Hepatocyte (in vitro differentiated cells): ENCODE data around the gene PIWIL4. TPM values are rescaled to one million over a fixed set of nuclear protein-coding genes. Genes with fewer than 3 reads are reported as not detected.

Experiments used
- DNase-seq: peaks from one replicate; pipeline ENCODE4 v3.0.0-alpha.2; 2016; ENCODE audit warnings: low spot score
- H2AFZ ChIP-seq: fragments of 200-600 bp; sonication (generic); 2 replicates; pipeline ENCODE4 v1.6.0; 2016; ENCODE audit warnings: antibody characterized with exemption, mild to moderate bottlenecking
- H3K27ac ChIP-seq: fragments of 200-600 bp; sonication (generic); 2 replicates; pipeline ENCODE4 v1.5.1; 2016; ENCODE audit warnings: mild to moderate bottlenecking
- H3K27me3 ChIP-seq: fragments of 200-600 bp; sonication (generic); 2 replicates; pipeline ENCODE4 v1.6.1; 2016
- H3K36me3 ChIP-seq: fragments of 200-600 bp; sonication (generic); replicated peaks from 2 replicates; pipeline ENCODE4 v1.5.1; 2016; ENCODE audit warnings: low read depth; ENCODE audit not compliant: insufficient read depth
- H3K4me1 ChIP-seq: fragments of 200-600 bp; sonication (generic); 2 replicates; pipeline ENCODE4 v1.5.1; 2016; ENCODE audit warnings: mild to moderate bottlenecking, moderate library complexity; ENCODE audit not compliant: insufficient read depth
- H3K4me2 ChIP-seq: fragments of 200-600 bp; sonication (generic); 2 replicates; pipeline ENCODE4 v1.6.0; 2016
- H3K4me3 ChIP-seq: fragments of 200-600 bp; sonication (generic); 2 replicates; pipeline ENCODE4 v1.5.1; 2016; ENCODE audit warnings: mild to moderate bottlenecking
- H3K79me2 ChIP-seq: fragments of 200-600 bp; sonication (generic); 2 replicates; pipeline ENCODE4 v1.6.0; 2017; ENCODE audit warnings: mild to moderate bottlenecking
- H3K9me2 ChIP-seq: fragments of 200-600 bp; sonication (generic); replicated peaks from 2 replicates; pipeline ENCODE4 v1.6.0; 2017; ENCODE audit warnings: mild to moderate bottlenecking; ENCODE audit not compliant: insufficient read depth
- H3K9me3 ChIP-seq: fragments of 200-600 bp; sonication (generic); 2 replicates; pipeline ENCODE4 v1.5.1; 2016; ENCODE audit warnings: low read depth, mild to moderate bottlenecking
- H4K20me1 ChIP-seq: fragments of 200-600 bp; sonication (generic); 2 replicates; pipeline ENCODE4 v1.6.0; 2016; ENCODE audit warnings: mild to moderate bottlenecking; ENCODE audit not compliant: insufficient read depth, poor library complexity, severe bottlenecking
- CTCF ChIP-seq: fragments of 200-600 bp; sonication (generic); IDR thresholded peaks from 2 replicates; pipeline ENCODE4 v1.5.1; 2016; ENCODE audit warnings: antibody characterized with exemption, mild to moderate bottlenecking; ENCODE audit not compliant: poor library complexity
- EZH2 ChIP-seq: fragments of 200-600 bp; sonication (generic); IDR thresholded peaks from 2 replicates; pipeline ENCODE4 v1.6.1; 2016; ENCODE audit warnings: antibody characterized with exemption, mild to moderate bottlenecking, borderline replicate concordance
- EZH2phosphoT487 ChIP-seq: fragments of 200-600 bp; sonication (generic); IDR thresholded peaks from one replicate; pipeline ENCODE4 v1.6.1; 2018; ENCODE audit warnings: antibody characterized with exemption, mild to moderate bottlenecking, low read depth, moderate library complexity; ENCODE audit not compliant: unreplicated experiment, severe bottlenecking
- WGBS: methylation state at CpG from one replicate; pipeline ENCODE4 v1.1.6; 2016; ENCODE audit warnings: low lambda C conversion rate; ENCODE audit errors: missing lambda C conversion rate; 5-methylcytosine and 5-hydroxymethylcytosine counted together
- polyA plus RNA-seq: library from polyadenylated mRNA; unstranded; fragments of >200 nt; fragmentation: Nextera tagmentation; extraction: Ambion mirVana; gene quantifications from 2 replicates; pipeline ENCODE4 v1.2.1, GENCODE V29; 2016
- total RNA-seq: library from RNA; depleted of rRNA; stranded (reverse); fragments of >200 nt; gene quantifications from 2 replicates; pipeline ENCODE4 v1.2.3, GENCODE V29; 2014

The PIWIL4 gene
- total and polyA plus RNA-seq, 2 experiments from 2014 or later, result 2.1 to 2.4 TPM

GRCh38 chr11:94668212-94668793 is 101.1 kb downstream of the PIWIL4 start:
- TF ChIP-seq EZH2phosphoT487, result no peak
- no peak for TF ChIP-seq CTCF
- TF ChIP-seq EZH2, result no peak
- Histone ChIP-seq H3K9me3 (no peaks in the 10 kb centered on the region), H3K79me2 (no peaks in the 10 kb centered on the region), H3K4me3 (no peak overlapping the region), H3K4me1 (no peaks in the 10 kb centered on the region), H3K9me2 (no peaks in the 10 kb centered on the region), H3K36me3 (no peaks in the 10 kb centered on the region), H3K27ac (no peak overlapping the region), H3K27me3 (no peaks in the 10 kb centered on the region), H2AFZ (no peak overlapping the region), H4K20me1 (no peaks in the 10 kb centered on the region), H3K4me2 (no peak overlapping the region)
- 98% methylated on average over 2 of the region's 2 CpGs for WGBS
- no peak for DNase-seq

- WGBS, result 74% methylated on average over 4 of the region's 4 CpGs
- H3K27ac ChIP-seq, result no peak overlapping the region
- H3K9me2 ChIP-seq, result no peaks in the 10 kb centered on the region
- no peaks in the 10 kb centered on the region for H3K9me3 ChIP-seq
- H3K4me1 ChIP-seq, result no peaks in the 10 kb centered on the region
- no peaks in the 10 kb centered on the region for H4K20me1 ChIP-seq
- no peaks in the 10 kb centered on the region for H3K36me3 ChIP-seq
- H3K4me3 ChIP-seq, result no peak overlapping the region
- no peak for TF ChIP-seq EZH2
- no peak for TF ChIP-seq EZH2phosphoT487
- no peak overlapping the region for H2AFZ ChIP-seq
- H3K4me2 ChIP-seq, result no peak overlapping the region
- no peaks in the 10 kb centered on the region for H3K79me2 ChIP-seq
- no peak for DNase-seq
- H3K27me3 ChIP-seq, result no peaks in the 10 kb centered on the region
These were observed 101.9 kb downstream of the PIWIL4 start for GRCh38 chr11:94669023-94669422.

Other genes with a start within 250 kb of the PIWIL4 start
- 0.08 TPM in 1 of 2 replicates, not detected in the other for gene GPR83, start 165.9 kb upstream of the PIWIL4 start, total RNA-seq
- 0.39 TPM in 1 of 2 replicates, not detected in the other for gene GPR83, start 165.9 kb upstream of the PIWIL4 start, polyA plus RNA-seq
- 13.4 and 17.6 TPM in 2 replicates for gene MRE11, start 73.5 kb upstream of the PIWIL4 start, total RNA-seq
- gene MRE11, start 73.5 kb upstream of the PIWIL4 start, polyA plus RNA-seq, result 6.3 and 9.4 TPM in 2 replicates
- gene ANKRD49, start 73.4 kb upstream of the PIWIL4 start, total RNA-seq, result 20.8 and 31.2 TPM in 2 replicates
- 15.7 and 17.9 TPM in 2 replicates for gene ANKRD49, start 73.4 kb upstream of the PIWIL4 start, polyA plus RNA-seq
- gene C11orf97, start 54.9 kb upstream of the PIWIL4 start, total RNA-seq, result not detected in 2 replicates
- 0.39 and 0.59 TPM in 2 replicates for gene C11orf97, start 54.9 kb upstream of the PIWIL4 start, polyA plus RNA-seq
- gene FUT4, start 23.4 kb upstream of the PIWIL4 start, total RNA-seq, result 12.1 and 13.9 TPM in 2 replicates
- gene FUT4, start 23.4 kb upstream of the PIWIL4 start, polyA plus RNA-seq, result 5.9 and 6.5 TPM in 2 replicates
- 46.7 and 57.7 TPM in 2 replicates for gene AMOTL1, start 201.0 kb downstream of the PIWIL4 start, total RNA-seq
- gene AMOTL1, start 201.0 kb downstream of the PIWIL4 start, polyA plus RNA-seq, result 22.1 and 23.8 TPM in 2 replicates